ENCODE measurements around the gene LTBP3. TPM values are rescaled to one million over a fixed set of nuclear protein-coding genes. Genes with fewer than 3 reads are reported as not detected.

The LTBP3 gene
- total and polyA plus RNA-seq, 2 of the 13 experiments (the other 11 are each of a cell fraction or from before 2014, with no cell fraction given), result 12.2 to 68.1 TPM

GRCh38 chr11:65571420-65571819 is 13.3 kb upstream of the LTBP3 start:
- POLR2A ChIA-PET, result interaction anchor here (0.8 to 2.5 kb wide), 5 partner anchors 12 to 45 kb away, joined by 3 to 34 read pairs (median 8); partner anchors contain the start of genes LTBP3 and PCNX3
- TF ChIP-seq ZFX (CRISPR knock-in tag; IDR thresholded peaks at IDR 0.05; ENCODE audit: low read depth) (0 out of 2 replicates have a peak, but pooled peaks have one; percentile 5), XRCC5 (optimal IDR thresholded peaks at IDR 0.05; ENCODE audit: low read length) (peak; percentile 3), KLF13 (CRISPR knock-in tag; IDR thresholded peaks at IDR 0.05) (no peak)
- FAIRE-seq (no peak), DNase-seq (ENCODE audit: low spot score) (no peak), ATAC-seq (no peak)
- peaks cover 3 to 5% of the 10 kb centered on the region in 2 experiments; a peak in 2 of 5 replicates for H3K36me3 ChIP-seq (replicated peaks in 1 of 2; ENCODE audit: control insufficient read depth in 1 of 2, insufficient read depth in 2 of 2, low read length in 2 of 2)
- H3K4me2 ChIP-seq (ENCODE audit: low read depth, low read length), result peak overlapping the region; percentile 92
- CTCF ChIA-PET (ENCODE audit: low intra/inter-chr PET ratio, low total read pairs), result interaction anchor here (1.3 kb wide), 1 partner anchor 31 kb away, joined by 7 read pairs; no protein-coding TSS in a partner anchor
- H4K20me1 ChIP-seq (ENCODE audit: insufficient read depth, low read length), result no peaks in the 10 kb centered on the region; the same call in 1 of the 2 replicates
- peak overlapping the region; percentile 88 for H3K9ac ChIP-seq (ENCODE audit: insufficient read depth, low read depth, low read length)
- H3K9me3 ChIP-seq (ENCODE audit: low read length), result no peaks in the 10 kb centered on the region
- peaks cover 48% of the 10 kb centered on the region for H3K4me1 ChIP-seq (ENCODE audit: insufficient read depth, low read length)
- intact Hi-C loops (cut with micrococcal nuclease; ENCODE audit: unreplicated experiment), result loop anchor here (2.0 kb wide), 1 partner anchor 31 kb away; no protein-coding TSS in a partner anchor
- no peak overlapping the region for H3K27ac ChIP-seq (ENCODE audit: extremely low read length, insufficient read depth, low read length)
- H3K79me2 ChIP-seq (ENCODE audit: insufficient read depth, low read length), result peaks cover 23% of the 10 kb centered on the region
- no TSS peak for BruUV-seq (replicated peaks)
- H2AFZ ChIP-seq (ENCODE audit: low read length), result no peak overlapping the region
- H3K4me3 ChIP-seq (replicated peaks in 1 of 3; ENCODE audit: insufficient read depth in 1 of 3, low read depth in 2 of 3, low read length in 3 of 3), result peak overlapping the region; percentile 85 to 99 (median 95)
- no peaks in the 10 kb centered on the region; a peak in 1 of 5 replicates for H3K27me3 ChIP-seq (ENCODE audit: control insufficient read depth in 1 of 2, insufficient read depth in 2 of 2, low read length in 2 of 2)
- in situ Hi-C loops (cut with HindIII; ENCODE audit: extremely low pct_ligation_motif_present, low pct_unique_long_range_greater_than_20kb), result no loop called here
- 64% methylated on average over 4 of the region's 9 CpGs for WGBS (ENCODE audit: low lambda C conversion rate)

- FAIRE-seq, result peak; percentile 91
- POLR2A ChIA-PET, result interaction anchor here (0.6 to 2.5 kb wide), 19 partner anchors 11 to 448 kb away, joined by 3 to 34 read pairs (median 5); partner anchors contain the start of genes FAU, LTBP3, MALAT1 and MRPL49
- TF ChIP-seq NFATC3 (CRISPR knock-in tag; IDR thresholded peaks at IDR 0.05) (no peak), ZNF552 (CRISPR knock-in tag; IDR thresholded peaks at IDR 0.05; ENCODE audit: borderline replicate concordance) (peak; percentile 78), ZNF598 (CRISPR knock-in tag; IDR thresholded peaks at IDR 0.05; ENCODE audit: borderline replicate concordance) (0 out of 2 replicates have a peak, but pooled peaks have one; percentile 52), ZNF274 (CRISPR knock-in tag; IDR thresholded peaks at IDR 0.05) (no peak; the same call in 1 of the 2 replicates), ZSCAN25 (CRISPR knock-in tag; IDR thresholded peaks at IDR 0.05) (peak; percentile 50; the same call in 1 of the 2 replicates), ZNF160 (CRISPR knock-in tag; IDR thresholded peaks at IDR 0.05) (no peak), E2F2 (CRISPR knock-in tag; IDR thresholded peaks at IDR 0.05; ENCODE audit: borderline replicate concordance) (no peak), ZNF740 (CRISPR knock-in tag; IDR thresholded peaks at IDR 0.05) (no peak), CTCF (CRISPR knock-in tag; IDR thresholded peaks at IDR 0.05) (peak; percentile 93)
These were observed 12.1 kb upstream of the LTBP3 start, which contains the start of gene ZNRD2 for GRCh38 chr11:65569973-65570918. Gene ZNRD2 (plus strand): TSS chr11:65570477. CDS start chr11:65570492, 15 bp downstream.

More at GRCh38 chr11:65569973-65570918, 12.1 kb upstream of the LTBP3 start, which contains the start of gene ZNRD2:
- H3K4me2 ChIP-seq (ENCODE audit: low read depth, low read length), result peak within 1 kb of the TSS; percentile 97
- in situ Hi-C loops (cut with HindIII; ENCODE audit: extremely low pct_ligation_motif_present, low pct_unique_long_range_greater_than_20kb) (no loop called here), intact Hi-C loops (cut with micrococcal nuclease; ENCODE audit: unreplicated experiment) (loop anchor here (2.0 kb wide), 1 partner anchor 29 kb away; no protein-coding TSS in a partner anchor)
- H3K27me3 ChIP-seq (ENCODE audit: control insufficient read depth in 1 of 2, insufficient read depth in 2 of 2, low read length in 2 of 2), result no peaks in the 10 kb centered on the region; a peak in 1 of 5 replicates
- H3K4me1 ChIP-seq (ENCODE audit: insufficient read depth, low read length), result peaks cover 42% of the 10 kb centered on the region
- peak within 1 kb of the TSS; percentile 85 to 99 (median 95) for H3K4me3 ChIP-seq (replicated peaks in 1 of 3; ENCODE audit: insufficient read depth in 1 of 3, low read depth in 2 of 3, low read length in 3 of 3)
- H3K79me2 ChIP-seq (ENCODE audit: insufficient read depth, low read length), result peaks cover 23% of the 10 kb centered on the region
- CTCF ChIA-PET (ENCODE audit: low intra/inter-chr PET ratio, low total read pairs), result interaction anchor here (1.0 to 1.3 kb wide), 2 partner anchors 19 to 29 kb away, joined by 4 to 5 read pairs; no protein-coding TSS in a partner anchor
- peak within 1 kb of the TSS; percentile 85 for H3K27ac ChIP-seq (ENCODE audit: extremely low read length, insufficient read depth, low read length)
- 0% methylated on average over 13 of the region's 89 CpGs for WGBS (ENCODE audit: low lambda C conversion rate)
- TSS peak; percentile 81 for BruUV-seq (replicated peaks)
- no peaks in the 10 kb centered on the region; the same call in 1 of the 2 replicates for H4K20me1 ChIP-seq (ENCODE audit: insufficient read depth, low read length)
- no peaks in the 10 kb centered on the region for H3K9me3 ChIP-seq (ENCODE audit: low read length)
- ATAC-seq (peak; percentile 87), DNase-seq (ENCODE audit: low spot score) (peak; percentile 96)
- no peak within 1 kb of the TSS for H2AFZ ChIP-seq (ENCODE audit: low read length)
- peaks cover 3 to 5% of the 10 kb centered on the region in 2 experiments; a peak in 2 of 5 replicates for H3K36me3 ChIP-seq (replicated peaks in 1 of 2; ENCODE audit: control insufficient read depth in 1 of 2, insufficient read depth in 2 of 2, low read length in 2 of 2)
- H3K9ac ChIP-seq (ENCODE audit: insufficient read depth, low read depth, low read length), result peak within 1 kb of the TSS; percentile 88
